Measurements from ENCODE around the gene MTHFD2L.

DNA sequence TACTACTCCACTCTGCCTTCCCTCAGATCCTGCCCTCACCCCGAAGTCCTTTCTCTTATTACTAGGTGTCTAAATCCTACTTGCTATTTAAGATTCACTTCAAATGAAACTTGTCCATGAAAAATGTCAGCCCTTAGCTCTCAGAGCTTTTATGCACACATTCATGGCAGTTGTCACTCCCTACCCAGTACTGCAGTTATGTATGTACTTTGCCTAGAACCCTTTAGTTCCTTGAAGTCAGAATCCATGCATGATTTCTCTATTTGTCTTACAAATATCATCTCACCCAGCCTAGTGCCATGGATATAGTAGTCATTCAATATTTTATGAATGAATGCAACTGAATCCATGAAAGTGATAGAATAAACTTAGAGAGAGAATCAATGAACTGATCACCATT, 147.1 kb downstream of the MTHFD2L start:
- TF ChIP-seq, protein P1, sequence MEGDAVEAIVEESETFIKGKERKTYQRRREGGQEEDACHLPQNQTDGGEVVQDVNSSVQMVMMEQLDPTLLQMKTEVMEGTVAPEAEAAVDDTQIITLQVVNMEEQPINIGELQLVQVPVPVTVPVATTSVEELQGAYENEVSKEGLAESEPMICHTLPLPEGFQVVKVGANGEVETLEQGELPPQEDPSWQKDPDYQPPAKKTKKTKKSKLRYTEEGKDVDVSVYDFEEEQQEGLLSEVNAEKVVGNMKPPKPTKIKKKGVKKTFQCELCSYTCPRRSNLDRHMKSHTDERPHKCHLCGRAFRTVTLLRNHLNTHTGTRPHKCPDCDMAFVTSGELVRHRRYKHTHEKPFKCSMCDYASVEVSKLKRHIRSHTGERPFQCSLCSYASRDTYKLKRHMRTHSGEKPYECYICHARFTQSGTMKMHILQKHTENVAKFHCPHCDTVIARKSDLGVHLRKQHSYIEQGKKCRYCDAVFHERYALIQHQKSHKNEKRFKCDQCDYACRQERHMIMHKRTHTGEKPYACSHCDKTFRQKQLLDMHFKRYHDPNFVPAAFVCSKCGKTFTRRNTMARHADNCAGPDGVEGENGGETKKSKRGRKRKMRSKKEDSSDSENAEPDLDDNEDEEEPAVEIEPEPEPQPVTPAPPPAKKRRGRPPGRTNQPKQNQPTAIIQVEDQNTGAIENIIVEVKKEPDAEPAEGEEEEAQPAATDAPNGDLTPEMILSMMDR (IDR thresholded peaks at IDR 0.05; ENCODE audit: poor library complexity, severe bottlenecking) = no peak
- TF ChIP-seq SMC3 (conservative IDR thresholded peaks at IDR 0.05; ENCODE audit: poor library complexity) = no peak
- TF ChIP-seq, protein P2, sequence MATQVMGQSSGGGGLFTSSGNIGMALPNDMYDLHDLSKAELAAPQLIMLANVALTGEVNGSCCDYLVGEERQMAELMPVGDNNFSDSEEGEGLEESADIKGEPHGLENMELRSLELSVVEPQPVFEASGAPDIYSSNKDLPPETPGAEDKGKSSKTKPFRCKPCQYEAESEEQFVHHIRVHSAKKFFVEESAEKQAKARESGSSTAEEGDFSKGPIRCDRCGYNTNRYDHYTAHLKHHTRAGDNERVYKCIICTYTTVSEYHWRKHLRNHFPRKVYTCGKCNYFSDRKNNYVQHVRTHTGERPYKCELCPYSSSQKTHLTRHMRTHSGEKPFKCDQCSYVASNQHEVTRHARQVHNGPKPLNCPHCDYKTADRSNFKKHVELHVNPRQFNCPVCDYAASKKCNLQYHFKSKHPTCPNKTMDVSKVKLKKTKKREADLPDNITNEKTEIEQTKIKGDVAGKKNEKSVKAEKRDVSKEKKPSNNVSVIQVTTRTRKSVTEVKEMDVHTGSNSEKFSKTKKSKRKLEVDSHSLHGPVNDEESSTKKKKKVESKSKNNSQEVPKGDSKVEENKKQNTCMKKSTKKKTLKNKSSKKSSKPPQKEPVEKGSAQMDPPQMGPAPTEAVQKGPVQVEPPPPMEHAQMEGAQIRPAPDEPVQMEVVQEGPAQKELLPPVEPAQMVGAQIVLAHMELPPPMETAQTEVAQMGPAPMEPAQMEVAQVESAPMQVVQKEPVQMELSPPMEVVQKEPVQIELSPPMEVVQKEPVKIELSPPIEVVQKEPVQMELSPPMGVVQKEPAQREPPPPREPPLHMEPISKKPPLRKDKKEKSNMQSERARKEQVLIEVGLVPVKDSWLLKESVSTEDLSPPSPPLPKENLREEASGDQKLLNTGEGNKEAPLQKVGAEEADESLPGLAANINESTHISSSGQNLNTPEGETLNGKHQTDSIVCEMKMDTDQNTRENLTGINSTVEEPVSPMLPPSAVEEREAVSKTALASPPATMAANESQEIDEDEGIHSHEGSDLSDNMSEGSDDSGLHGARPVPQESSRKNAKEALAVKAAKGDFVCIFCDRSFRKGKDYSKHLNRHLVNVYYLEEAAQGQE (IDR thresholded peaks at IDR 0.05; ENCODE audit: borderline replicate concordance) = no peak
- TF ChIP-seq EZH2 (IDR thresholded peaks at IDR 0.05; ENCODE audit: borderline replicate concordance, insufficient read depth, low read length, poor library complexity, severe bottlenecking) = no peak

Data from neural cell (in vitro differentiated cells).